ENCODE results near the gene GRIN2A.
"Not testable (repeated sequence)": the region's sequence is repeated elsewhere in the genome, so short reads cannot be mapped to it uniquely, and the experiment has no call there.

Gene GRIN2A

DNA sequence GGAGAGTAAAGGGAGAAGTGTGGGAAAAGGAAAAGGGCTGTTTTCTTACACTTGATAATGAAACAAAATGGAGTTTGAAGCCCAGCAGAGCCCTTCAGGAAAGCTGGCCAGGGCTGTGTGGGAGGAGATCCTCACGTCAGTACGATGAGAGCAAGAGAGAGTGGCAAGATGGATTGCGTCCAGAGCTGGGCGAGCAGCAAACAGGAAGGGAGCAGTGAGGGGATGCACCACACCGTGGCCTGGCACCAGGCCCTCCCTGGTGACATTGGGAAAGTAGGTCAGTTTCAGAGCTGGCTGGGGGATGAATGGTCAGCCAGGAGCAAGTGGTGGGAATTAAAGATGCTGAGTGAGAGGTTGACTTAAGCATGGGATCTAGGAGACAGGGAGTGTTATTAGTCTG is 273.6 kb downstream of the GRIN2A start:
- no peak for DNase-seq

DNA sequence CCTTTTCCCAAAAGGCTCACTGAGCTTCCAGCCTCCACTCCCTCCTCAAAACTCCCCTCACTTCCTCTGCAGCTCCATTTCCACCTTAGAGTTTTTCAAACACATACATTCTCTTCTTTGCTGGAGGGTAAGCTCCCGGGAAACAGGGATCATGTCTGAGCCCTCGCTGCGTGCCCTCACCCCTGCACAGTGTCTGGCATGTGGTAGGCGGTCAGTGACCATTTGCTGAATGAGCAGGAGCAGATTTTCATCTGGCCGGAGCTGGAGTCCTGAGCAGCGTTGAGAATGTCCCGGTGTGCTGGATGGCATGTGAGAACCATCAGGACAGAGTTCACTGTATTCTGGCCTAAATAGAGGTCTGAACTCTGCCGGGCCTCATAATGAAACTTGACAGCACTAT is 274.5 kb downstream of the GRIN2A start:
- DNase-seq, result no peak

- no peak for DNase-seq
Observed at GRCh38 chr16:9906218-9906617, 276.0 kb downstream of the GRIN2A start.

GRCh38 chr16:9904526-9904925 is 277.7 kb downstream of the GRIN2A start:
- no peak for DNase-seq

- DNase-seq, result no peak
Observed at GRCh38 chr16:9900576-9900975, 281.7 kb downstream of the GRIN2A start.

DNA sequence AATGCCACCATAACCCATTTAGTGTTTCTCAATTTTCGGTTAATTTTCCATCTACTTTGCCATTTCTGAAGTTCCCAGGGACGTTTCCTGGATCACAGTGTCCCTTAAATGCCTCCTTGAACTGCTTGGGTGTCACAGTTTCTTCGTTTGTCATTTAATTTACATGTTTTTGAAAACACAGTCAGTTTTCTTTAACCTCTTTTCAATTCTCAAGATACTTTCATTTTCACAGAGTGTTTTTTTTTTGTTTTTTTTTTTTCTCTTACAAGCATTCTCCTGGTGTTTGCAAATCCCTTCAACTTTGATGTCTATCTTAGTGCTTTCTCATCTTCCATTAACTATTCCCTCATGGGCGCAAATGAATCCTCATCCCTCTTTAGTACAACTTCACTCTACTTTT is 283.7 kb downstream of the GRIN2A start:
- no peak for DNase-seq

- no peak for DNase-seq
Observed at GRCh38 chr16:9898124-9898523, 284.1 kb downstream of the GRIN2A start.

DNA sequence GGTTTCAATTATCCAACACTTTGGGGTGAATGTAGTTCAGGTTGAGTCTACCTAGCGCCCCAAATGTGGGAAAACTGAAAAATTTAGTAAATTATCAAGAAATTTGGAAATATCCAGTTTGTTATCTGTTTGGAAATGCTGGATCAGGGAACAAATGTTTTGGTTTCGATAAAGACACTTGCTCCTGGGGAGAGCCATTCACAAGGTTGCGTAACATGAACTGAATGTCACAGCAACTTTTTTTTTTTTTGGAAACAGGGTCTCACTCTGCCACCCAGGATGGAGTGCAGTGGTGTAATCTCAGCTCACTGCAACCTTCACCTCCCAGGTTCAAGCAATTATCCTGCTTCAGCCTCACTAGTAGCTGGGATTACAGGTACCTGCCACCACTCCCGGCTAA is 286.4 kb downstream of the GRIN2A start:
- DNase-seq, result no peak

- no peak for DNase-seq
Observed at GRCh38 chr16:9885876-9886275, 296.4 kb downstream of the GRIN2A start.

- DNase-seq, result no peak
Observed at GRCh38 chr16:9885467-9885866, 296.8 kb downstream of the GRIN2A start.

DNA sequence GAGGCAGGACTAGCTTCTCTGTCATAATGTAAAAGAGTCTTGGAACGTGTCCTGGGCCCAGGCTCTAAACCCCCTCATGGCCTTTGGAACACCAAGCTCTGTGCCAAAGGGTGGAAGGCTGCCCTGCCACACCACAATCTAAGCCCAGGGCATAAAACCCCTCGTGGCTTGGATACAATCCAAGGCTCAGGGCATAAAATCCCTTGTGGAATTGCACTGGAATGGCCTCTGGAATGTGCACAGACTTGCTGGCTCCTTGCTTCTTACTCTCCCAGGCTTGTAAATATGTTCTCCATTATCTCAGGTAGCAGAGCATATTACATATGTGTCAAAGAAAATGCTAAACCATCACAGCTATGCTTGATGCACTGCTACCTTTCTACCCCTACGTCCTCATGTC is 306.2 kb downstream of the GRIN2A start:
- not testable (repeated sequence) for DNase-seq

DNA sequence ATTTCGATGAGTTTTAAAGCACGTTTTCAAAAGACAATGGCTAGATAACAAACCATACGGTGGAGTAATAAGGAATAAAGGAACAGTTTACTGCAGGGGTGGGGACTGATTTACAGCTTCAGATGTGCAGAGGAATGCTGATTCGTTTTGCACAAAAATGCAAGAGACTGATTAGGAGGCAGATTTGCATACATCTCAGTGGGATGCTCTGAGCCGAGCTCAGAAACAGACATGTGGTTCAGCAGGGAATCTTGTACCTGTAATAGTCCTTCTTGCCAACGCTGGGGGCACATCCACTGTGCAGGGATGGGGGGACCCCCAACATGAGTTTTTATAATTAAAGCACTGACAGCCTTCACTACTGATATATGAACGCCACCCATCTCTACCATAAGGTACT is 308.0 kb downstream of the GRIN2A start:
- no peak for DNase-seq

GRCh38 chr16:9870962-9871361 is 311.3 kb downstream of the GRIN2A start:
- no peak for DNase-seq

DNA sequence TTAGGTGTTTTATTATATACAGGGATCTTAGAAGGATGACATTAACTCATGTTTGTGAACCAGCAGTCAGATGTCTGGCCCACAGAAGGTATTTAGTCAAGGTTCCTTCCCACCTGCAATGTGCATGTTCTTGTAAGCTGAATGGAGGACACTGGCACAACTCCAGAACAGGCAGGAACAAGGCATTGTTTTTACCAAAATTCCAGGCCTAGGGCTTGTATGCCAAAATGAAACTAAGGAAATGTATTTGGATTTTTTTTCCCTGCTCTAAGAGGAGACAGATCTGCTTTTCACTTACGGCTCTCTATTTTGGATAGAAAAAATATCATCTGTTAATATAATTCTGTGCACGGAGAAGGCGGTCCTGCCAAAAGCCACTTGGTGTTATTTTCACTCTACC is 312.5 kb downstream of the GRIN2A start:
- DNase-seq, result no peak

- DNase-seq, result no peak
Observed at GRCh38 chr16:9868606-9869149, 313.6 kb downstream of the GRIN2A start.

DNA sequence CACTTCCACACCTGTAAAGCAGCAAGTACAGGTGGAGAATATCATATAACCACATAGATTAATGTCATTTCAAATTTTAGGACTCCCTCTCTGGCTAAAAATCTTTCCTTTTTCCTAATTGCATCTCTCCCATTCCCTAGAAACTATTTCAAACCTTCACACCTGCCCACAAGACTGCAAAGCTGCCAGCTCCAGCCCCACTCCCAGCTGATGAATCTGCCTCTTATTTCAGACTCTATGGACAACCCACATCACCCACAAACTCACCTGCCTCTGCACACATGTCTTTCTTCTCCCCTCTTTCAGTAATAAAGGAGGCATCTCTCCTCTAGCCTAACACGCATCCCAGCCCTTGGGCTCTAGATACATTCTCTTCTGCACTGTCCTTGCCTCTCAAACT is 315.1 kb downstream of the GRIN2A start:
- no peak for DNase-seq

DNA sequence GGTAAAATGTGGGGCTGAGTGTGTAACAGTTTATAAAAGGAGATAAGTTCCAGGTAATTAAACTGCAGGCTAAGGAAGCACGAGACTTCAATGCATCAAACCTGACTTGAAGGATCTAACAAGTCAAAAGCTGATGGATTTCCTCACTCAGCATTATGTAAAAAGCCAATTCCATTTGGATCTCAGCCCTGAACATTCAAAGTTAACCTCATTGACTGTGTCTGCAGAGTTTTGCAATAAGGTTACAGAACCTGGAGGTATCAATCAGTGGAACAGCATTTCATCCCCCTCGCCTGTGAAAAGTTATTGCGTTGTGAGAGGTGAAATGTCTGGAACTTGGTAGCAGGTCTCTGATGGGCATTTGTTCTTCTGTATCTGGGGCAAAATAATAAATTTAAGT is 317.8 kb downstream of the GRIN2A start:
- DNase-seq, result no peak

DNA sequence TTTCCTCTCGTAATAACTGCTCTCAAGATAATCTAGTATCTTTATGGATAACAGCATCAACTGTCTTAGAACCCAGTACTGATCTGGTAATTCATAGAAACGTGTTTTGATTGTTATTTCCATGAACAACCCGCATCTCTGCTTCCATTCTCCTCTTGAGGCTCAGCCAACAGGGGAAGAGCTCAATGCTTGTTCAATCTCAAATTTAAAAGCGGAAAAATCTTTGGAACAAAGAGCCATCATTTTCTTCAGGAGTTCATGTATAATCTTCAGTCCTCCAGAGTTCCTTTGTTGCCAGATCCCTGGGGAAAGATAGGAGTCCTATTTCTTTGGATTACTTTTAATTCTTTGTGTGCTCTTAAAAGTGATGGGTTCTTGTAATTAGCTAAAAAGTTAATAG is 319.9 kb downstream of the GRIN2A start:
- no peak for DNase-seq

DNA sequence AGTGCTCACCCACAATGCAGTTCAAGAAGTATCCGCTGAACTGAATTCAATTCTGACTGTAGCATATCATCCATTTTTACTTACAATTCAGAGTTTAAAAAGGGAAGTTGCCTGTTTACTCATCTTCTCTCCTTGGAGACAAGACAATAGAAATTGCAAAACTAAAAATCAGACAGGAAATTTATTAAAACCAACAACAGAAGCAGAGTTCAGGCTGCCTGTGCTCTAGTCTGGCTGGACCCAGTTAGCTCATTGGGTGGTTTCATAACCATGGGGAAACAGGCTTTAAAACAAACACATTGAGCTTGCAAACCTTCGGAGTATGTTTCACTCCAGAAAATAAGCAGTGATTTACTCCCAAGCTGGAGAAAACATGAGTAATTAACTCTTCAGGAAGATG is 321.4 kb downstream of the GRIN2A start:
- DNase-seq, result no peak

DNA sequence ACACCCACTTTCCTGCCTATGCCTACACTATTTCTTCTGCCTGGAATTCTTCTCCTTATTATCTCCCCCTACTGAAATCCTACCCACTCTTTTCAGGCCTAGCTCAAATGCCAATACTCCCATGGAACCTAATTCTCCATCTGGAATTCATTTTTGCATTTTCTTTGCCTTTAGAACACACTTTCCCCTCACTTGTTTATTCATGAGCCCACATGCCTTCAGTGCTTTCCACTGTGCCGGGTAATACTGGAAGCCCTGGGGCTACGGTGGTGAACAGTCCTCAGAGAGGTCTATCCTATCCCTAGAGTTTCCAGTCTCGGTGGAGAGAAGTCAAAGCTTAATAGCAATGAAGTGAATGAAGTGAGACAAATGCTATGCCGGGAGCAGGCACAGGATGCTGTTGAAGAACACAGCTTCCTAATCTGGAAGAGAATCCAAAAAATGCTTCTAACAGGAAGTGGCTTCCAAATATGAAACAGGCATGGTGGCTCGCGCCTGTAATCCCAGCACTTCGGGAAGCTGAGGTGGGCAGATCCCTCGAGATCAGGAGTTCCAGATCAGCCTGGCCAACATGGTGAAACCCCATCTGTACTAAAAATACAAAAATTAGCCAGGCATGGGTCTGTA is 322.4 kb downstream of the GRIN2A start:
- DNase-seq, result no peak

GRCh38 chr16:9854675-9855074 is 327.6 kb downstream of the GRIN2A start:
- no peak for DNase-seq

DNA sequence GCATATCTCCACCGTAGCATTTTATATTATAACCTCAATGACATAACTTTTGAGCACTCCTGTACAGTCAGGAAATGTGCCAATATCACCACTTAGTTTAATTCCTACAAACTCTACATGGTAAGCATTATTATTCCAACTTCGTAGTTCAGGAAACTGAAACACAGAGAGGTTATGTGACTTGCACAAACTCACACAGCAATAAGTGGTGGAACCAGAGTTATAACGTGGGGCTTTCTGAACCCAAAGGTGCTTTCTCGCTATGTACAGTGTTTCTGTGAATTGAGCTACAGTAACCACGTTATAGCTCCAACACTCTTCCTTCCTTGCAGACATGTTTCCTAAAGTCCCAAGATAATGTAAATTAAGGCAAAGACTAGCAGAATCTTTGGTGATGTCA is 330.2 kb downstream of the GRIN2A start:
- DNase-seq, result no peak

GRCh38 chr16:9850817-9851216 is 331.4 kb downstream of the GRIN2A start:
- no peak for DNase-seq

DNA sequence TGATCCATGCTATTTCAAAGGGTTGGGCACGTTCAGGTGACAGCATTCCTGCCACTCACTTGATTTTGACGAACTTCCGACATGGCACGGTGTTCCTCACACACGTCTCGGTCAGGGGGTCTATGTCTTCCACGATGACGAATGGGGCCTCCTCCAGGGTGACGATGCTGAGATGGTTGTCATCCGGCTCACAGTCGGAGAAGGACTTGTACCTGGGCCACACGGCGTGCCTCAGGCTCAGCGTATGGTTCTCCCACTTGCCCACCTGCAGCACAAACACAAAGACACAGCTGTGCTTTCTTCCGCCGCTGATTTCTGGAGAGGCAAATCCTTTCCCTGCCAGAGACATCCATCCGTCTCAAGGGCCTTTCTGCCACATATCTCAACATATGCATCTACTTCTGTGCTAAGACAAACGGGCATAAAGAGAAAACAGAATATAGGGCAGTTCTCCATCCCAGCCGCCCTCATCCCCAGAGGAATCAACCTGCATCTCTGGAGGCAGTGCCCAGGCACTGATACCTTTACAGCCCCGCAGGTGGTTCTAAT is 332.5 kb downstream of the GRIN2A start:
- no peak for DNase-seq

- no peak for DNase-seq
Observed at GRCh38 chr16:9847146-9847545, 335.1 kb downstream of the GRIN2A start.

Data from DMS53 (cell line).